ENCODE results near the gene KCNT2.

Gene KCNT2

DNA sequence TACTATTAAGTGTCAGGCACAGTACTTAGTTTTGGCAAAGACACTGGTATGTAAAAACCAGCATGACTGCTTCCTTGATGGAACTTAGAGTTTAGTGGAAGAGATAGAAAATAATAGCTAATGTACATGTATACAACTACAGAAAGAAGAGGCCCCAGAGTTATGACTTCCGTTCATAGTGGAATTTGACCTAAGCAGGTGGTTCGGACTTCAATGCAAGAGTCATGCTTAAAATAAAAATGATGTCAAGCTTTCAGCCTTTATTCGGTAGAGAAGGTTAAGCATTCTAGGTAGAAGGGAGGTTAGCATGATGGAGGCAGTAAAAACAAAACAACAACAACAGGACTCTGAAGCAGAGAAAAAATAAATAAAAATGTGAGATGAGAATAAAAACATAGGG is 165.9 kb downstream of the KCNT2 start:
- DNase-seq = peak; percentile 26

- no peak for DNase-seq
Measured at GRCh38 chr1:196440711-196441110, 167.5 kb downstream of the KCNT2 start.

- DNase-seq = no peak
Measured at GRCh38 chr1:196438329-196438728, 169.9 kb downstream of the KCNT2 start.

- no peak for DNase-seq
Measured at GRCh38 chr1:196437671-196438070, 170.6 kb downstream of the KCNT2 start.

DNA sequence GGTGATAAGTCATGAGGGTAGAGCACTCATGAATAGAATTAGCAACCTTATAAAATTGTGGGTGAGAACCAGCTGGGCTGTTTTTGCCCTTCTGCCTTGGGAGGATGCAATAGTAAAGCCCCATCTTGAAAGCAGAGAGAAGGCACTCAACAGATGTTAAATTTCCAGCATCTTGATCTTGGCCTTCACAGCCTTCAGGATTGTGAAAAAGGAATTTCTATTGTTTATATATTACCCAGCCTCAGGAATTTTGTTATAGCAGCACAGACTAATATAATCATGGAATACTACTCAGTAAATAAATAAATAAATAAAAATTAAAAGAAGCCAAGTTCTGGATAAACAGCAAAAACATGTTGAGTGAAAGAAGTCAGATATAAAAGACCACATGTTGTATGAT is 175.2 kb downstream of the KCNT2 start:
- no peak for DNase-seq

DNA sequence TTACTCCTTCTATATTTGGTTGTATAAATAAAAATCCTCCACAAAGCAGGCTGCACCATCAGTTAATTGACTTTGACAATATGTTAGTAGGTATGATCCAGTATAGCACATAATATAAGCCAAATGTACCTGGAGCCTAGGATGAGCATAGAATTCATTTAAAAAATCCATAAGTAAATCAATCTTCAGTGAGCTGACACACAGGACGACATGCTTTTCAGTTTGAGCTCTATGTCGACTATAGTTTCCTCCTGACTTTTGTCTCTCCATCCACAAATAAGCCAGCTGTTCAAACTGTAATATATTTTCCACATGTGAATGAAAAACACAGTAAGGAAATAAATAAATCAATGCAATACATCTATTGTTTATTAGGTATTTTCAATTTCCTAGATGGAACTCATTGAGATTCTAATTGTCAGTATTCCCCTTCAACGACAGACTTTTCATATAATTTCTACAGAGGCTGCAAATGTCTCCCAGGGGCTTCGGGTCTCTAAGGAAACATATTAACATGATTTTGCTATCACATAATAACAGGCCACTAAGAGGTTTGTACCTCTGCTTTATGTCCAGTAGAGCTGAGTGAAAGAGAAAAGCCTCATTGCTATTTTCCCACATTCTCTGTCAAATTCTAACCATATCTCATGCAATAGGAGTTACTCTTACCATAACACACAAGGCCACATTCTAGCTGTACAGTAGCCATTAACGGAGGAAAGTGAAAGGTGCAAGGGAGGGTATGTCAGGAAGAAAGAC is 180.1 kb downstream of the KCNT2 start:
- no peak for DNase-seq

DNA sequence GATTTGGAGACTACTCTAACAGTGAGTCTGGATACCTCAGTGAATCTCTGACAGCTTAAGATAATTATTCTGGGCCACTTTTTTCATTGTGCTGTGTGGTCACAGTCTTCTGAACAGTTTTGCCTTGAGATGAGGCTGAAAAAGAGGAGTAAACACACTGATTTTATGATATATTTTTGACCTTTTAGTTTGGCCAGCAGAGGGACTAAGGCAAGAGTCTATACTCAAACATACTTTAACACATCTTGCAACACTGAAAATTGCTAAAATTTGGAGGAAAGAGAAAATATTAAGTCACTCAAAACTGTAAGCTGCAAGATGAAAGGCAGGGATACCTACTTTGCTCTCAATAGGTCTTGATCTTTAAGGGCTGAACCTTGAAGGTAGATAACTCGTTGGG is 182.7 kb downstream of the KCNT2 start:
- DNase-seq = no peak

DNA sequence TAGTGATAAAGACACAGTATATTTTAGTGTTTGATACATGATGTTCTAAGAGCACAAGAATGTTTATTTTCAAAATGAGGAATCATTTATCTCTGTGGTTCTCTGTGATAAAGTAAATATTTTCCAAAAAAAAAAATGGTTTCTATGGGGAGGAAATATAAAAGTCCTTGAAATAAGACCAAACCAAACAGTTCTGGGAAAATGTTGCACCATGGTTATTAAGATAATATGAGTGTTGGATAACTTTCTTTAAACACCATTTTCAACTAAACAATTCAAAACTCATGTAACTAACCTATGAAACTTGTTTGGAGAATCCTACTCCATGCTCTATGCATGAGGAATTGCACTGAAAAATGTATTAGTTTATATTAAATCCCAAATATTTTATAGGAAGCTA is 184.6 kb downstream of the KCNT2 start:
- peak; percentile 20 for DNase-seq

DNA sequence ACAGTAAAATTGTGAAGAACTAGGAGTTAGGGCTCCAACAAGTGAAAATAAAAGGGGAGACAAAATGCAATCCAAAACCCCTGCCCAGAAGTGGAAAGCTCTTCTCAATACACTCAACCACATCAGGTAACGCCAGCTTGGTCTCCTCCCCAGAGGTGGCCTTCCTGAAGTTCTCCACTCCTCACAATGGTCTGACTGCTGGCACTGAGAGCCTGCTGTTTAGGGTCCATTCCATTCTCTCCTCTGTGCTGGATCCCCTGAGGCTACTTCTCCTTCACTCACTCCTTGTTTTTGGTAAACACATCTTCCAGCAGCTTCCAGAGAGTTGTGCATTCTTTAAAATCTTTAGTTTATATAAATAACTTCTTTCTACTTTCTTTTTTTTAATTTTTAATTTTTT is 189.5 kb downstream of the KCNT2 start:
- DNase-seq = no peak

DNA sequence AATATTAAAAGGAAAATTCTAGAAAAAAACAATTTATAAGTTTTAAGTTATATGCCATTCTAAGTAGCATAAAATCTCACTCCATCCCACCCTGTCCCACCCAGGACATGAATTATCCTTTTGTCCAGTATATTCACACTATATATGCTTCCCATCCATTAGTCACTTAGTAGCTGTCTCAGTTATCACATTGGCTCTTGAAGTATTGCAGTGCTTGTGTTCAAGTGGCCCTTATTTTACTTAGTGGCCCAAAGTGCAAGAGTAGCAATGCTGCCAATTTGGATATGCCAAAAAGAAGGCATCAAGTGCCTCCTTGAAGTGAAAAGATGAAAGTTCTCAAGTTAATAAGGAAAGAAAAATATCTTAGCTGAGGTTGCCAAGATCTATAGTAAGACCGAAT is 192.3 kb downstream of the KCNT2 start:
- DNase-seq = no peak

DNA sequence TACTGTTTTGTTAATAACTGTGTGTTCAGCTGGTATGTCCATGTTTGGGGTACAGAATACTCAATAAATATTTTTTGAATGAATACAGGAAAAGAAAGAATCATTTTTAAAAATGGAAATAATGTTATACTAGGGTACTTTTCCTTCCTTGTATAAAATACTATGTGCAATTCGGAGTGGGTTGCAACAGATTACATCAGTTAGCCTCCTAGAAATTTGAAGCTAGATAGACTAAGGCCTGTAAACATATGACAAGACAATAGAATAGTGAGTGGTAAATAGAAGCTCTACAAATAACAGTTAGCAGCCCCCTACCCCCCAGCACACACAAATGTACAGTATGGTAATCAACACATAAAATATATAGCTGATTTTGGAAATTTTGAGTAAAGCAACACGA is 195.9 kb downstream of the KCNT2 start:
- no peak for DNase-seq

- no peak for DNase-seq
Measured at GRCh38 chr1:196410768-196411167, 197.5 kb downstream of the KCNT2 start.

- DNase-seq = no peak
Measured at GRCh38 chr1:196409586-196409985, 198.7 kb downstream of the KCNT2 start.

GRCh38 chr1:196407358-196408051 is 200.7 kb downstream of the KCNT2 start:
- no peak for DNase-seq

GRCh38 chr1:196405839-196406238 is 202.4 kb downstream of the KCNT2 start:
- no peak for DNase-seq

DNA sequence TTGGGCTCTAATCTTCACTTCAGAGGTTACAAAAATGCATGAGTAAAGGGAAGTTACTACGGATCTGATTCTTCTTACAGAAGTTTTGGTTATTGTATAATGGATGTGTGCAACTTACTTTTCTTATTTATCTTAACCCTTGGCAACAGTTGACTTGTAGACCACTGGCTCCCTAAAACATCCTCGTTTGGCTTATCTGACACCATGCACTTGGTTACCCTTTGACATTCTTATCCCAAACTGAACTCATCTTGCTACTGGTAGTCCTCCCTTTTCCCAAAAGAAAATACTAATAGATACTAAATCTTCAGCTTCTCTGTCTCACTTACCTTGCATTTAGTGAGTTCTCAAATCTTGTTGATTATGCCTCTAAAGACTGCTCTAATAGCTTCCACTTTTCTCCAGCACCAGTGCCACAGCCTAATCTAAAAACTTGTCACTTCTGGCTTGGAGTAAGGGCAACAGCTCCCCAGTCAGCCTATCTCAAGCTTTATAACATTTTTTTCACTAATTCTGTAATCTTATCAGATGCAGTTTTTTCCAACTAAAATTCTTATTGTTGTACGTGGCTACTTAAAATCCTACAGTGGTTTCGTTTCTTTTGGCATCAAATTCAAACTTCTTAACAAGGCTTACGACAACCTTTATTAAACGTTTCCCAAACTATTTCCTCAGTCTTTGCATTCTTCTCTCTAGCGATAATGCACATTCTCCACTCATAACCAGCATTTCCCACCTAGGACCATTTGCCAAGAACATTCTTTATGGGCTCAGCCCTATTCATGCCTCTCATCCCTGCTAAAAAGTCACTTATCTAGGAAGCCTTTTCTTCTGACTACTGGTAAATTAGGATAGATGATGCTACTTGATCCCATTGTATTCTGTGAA is 204.2 kb downstream of the KCNT2 start:
- no peak for DNase-seq

DNA sequence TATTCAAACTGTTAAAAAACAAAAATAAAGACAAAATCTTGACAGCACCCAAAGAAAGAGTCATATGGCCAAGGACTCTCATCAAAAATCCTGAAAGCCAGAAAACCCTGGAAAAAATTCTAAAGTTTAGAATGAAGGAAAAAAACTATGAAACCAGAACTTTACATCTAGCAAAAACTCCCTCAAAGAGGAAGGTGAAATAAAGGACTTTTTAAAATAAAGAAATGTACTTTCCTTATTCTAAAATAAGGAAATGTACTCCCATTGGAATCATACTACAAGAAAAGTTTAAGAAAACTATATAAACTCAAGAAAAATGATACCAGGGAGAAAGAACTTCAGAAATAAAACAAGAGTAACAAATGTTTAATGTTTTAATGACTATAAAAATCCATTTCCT is 206.3 kb downstream of the KCNT2 start:
- no peak for DNase-seq

GRCh38 chr1:196401452-196401833 is 206.8 kb downstream of the KCNT2 start:
- DNase-seq = no peak

DNA sequence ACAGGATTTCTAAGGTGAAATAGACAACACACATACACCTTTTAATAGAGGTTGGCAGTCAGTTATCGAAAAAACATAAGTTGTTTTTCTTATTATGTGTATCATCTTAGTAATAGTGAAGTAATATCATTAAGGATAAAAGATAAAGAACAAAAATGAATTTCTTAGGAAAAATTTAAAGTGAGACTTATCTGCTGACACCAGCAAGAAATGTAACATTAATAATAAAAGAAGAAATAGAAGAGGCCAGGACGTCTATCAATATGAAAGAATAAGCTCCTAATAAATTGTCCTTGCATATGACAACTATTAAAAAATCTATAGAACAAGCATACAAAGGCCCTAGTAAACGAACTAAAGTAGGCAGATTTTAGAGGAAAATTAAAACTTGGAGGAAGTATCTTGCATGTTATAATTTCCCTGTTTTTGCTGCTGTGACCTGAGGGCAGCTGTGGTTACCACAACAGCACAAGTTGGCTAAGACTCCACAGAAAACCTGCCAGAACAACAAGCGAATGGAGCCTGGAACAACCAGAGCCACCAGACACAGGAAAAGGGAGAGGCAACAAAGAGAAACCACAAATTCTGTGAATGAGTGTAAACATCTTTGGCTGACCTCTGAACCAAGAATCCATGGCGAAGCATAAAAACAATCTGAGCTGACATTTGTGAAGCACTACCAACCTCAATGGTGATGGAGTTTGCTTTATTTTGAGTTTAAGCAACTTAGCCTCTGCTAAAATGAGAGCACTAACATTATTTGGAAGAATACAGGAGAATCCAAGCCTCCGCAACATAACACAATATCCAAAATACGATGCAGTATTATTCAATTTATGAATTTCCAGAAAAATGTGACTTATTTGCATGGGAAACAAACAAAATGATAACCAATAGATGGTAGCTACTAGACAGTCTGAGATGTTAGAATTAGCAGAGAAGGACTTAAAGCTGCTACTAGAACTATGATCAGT is 207.5 kb downstream of the KCNT2 start:
- DNase-seq = peak; percentile 9

GRCh38 chr1:196399713-196400112 is 208.5 kb downstream of the KCNT2 start:
- no peak for DNase-seq

DNA sequence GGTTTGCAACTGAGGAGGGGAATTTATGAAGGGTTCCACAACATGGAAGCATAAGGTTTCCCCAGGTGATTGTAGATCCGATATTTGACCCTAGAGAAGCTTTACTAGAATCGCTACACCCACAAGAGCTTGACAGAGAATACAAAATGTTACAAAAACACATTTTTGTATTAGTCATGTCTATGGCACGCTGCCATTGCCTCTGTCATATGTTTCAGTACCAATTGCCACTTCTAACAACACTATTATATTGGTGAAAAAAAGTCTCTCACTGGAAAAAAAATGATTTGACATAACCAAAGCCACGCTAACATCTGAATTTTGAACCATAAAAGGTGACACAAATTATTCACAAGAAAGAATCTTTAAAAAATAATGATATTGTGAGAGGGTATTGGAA is 214.5 kb downstream of the KCNT2 start:
- no peak for DNase-seq

GRCh38 chr1:196393282-196393681 is 215.0 kb downstream of the KCNT2 start:
- no peak for DNase-seq

Data from DMS53 (cell line).